ENCODE data around the gene UBE2F.

GRCh38 chr2:237955640-237956401 is 11.0 kb upstream of the UBE2F start:
- TF ChIP-seq CTCF (conservative IDR thresholded peaks at IDR 0.05; ENCODE audit: low read length), result no peak
- TF ChIP-seq EZH2phosphoT487 (IDR thresholded peaks at IDR 0.05; ENCODE audit: borderline replicate concordance, low read depth, low read length), result no peak
